IMR-90 (cell line): ENCODE data around the gene ERH. TPM values are rescaled to one million over a fixed set of nuclear protein-coding genes. Genes with fewer than 3 reads are reported as not detected.

Experiments
- ATAC-seq: fragments of 200-7000 bp; cut with Tn5 transposase; 2 replicates; pipeline ENCODE4 v1.9.1; 2020; ENCODE audit warnings: low read depth, mild to moderate bottlenecking, moderate library complexity
- BruUV-seq: library from RNA; stranded (reverse); fragments of 400-500 nt; replicated peaks from 2 replicates; lab custom pipeline; 2021; lab: Mats Ljungman, UMichigan
- CTCF ChIA-PET: fragments of 300-600 bp; formaldehyde crosslinking; extraction: SDS; loops from one replicate; lab custom pipeline; 2021; ENCODE audit warnings: antibody characterized with exemption; lab: Yijun Ruan, JAX
- POLR2A ChIA-PET: fragments of 300-600 bp; sonication (Branson Sonifier 250); formaldehyde crosslinking; loops from one replicate; lab custom pipeline; 2022; ENCODE audit warnings: antibody characterized with exemption; ENCODE audit not compliant: unreplicated experiment; lab: Charles Lee
- DNase-seq: peaks from one replicate; pipeline ENCODE4 v3.0.0; 2013
- H2AFZ ChIP-seq: replicated peaks from 2 replicates; pipeline ENCODE3; 2013; ENCODE audit warnings: low read length, mild to moderate bottlenecking; ENCODE audit not compliant: poor library complexity
- H2AK5ac ChIP-seq: 2 replicates; pipeline ENCODE4 v1.6.1; 2013; ENCODE audit warnings: low read depth, low read length, inconsistent platforms
- H2AK9ac ChIP-seq: replicated peaks from 2 replicates; pipeline ENCODE3; 2013; ENCODE audit warnings: mild to moderate bottlenecking, low read depth, low read length, moderate library complexity; ENCODE audit not compliant: poor library complexity
- H2BK120ac ChIP-seq: 2 replicates; pipeline ENCODE4 v1.6.1; 2013; ENCODE audit warnings: low read depth, low read length, inconsistent platforms
- H2BK15ac ChIP-seq: 3 replicates; pipeline ENCODE4 v1.6.1; 2013; ENCODE audit warnings: low read depth, low read length, inconsistent platforms
- H2BK20ac ChIP-seq: 2 replicates; pipeline ENCODE4 v1.6.1; 2013; ENCODE audit warnings: low read depth, mild to moderate bottlenecking, inconsistent platforms, low read length, moderate library complexity
- H2BK5ac ChIP-seq: 2 replicates; pipeline ENCODE4 v1.6.1; 2013; ENCODE audit warnings: mild to moderate bottlenecking, low read depth, low read length, inconsistent platforms; ENCODE audit not compliant: poor library complexity, severe bottlenecking
- H3K14ac ChIP-seq: replicated peaks from 2 replicates; pipeline ENCODE4 v1.6.1; 2013; ENCODE audit warnings: low read depth, low read length, inconsistent platforms
- H3K18ac ChIP-seq: 2 replicates; pipeline ENCODE4 v1.6.1; 2013; ENCODE audit warnings: low read depth, low read length, control low read depth
- H3K23ac ChIP-seq: 2 replicates; pipeline ENCODE4 v1.6.1; 2013; ENCODE audit warnings: low read depth, low read length, inconsistent platforms
- H3K27ac ChIP-seq: 2 replicates; pipeline ENCODE4 v1.5.1; 2013; ENCODE audit warnings: mild to moderate bottlenecking, control low read depth, low read length; ENCODE audit not compliant: insufficient read depth
- H3K27me3 ChIP-seq: 2 replicates; pipeline ENCODE4 v1.6.1; 2013; ENCODE audit warnings: low read length; ENCODE audit not compliant: control insufficient read depth, insufficient read depth
- H3K36me3 ChIP-seq: 2 replicates; pipeline ENCODE4 v1.6.1; 2013; ENCODE audit warnings: low read length, mixed read lengths; ENCODE audit not compliant: control insufficient read depth, insufficient read depth
- H3K4ac ChIP-seq: 2 replicates; pipeline ENCODE4 v1.6.1; 2013; ENCODE audit warnings: low read depth, low read length, inconsistent platforms
- H3K4me1 ChIP-seq: 2 replicates; pipeline ENCODE4 v1.6.1; 2013; ENCODE audit warnings: low read length, mixed read lengths; ENCODE audit not compliant: control insufficient read depth, insufficient read depth
- H3K4me2 ChIP-seq: 2 replicates; pipeline ENCODE4 v1.6.1; 2013; ENCODE audit warnings: low read depth, mild to moderate bottlenecking, control low read depth, low read length, moderate library complexity
- H3K4me3 ChIP-seq: 2 replicates; pipeline ENCODE4 v1.5.1; 2013; ENCODE audit warnings: low read depth, mild to moderate bottlenecking, control low read depth, low read length, moderate library complexity; ENCODE audit not compliant: insufficient read depth
- H3K56ac ChIP-seq: 2 replicates; pipeline ENCODE4 v1.6.1; 2013; ENCODE audit warnings: low read length, inconsistent platforms; ENCODE audit not compliant: insufficient read depth; ENCODE audit errors: extremely low read depth
- H3K79me1 ChIP-seq, 2 experiments: 2 replicates each; pipeline ENCODE4 v1.6.1; 2013; ENCODE audit warnings: low read length in 2 of 2, inconsistent platforms in 1 of 2, low read depth in 1 of 2
- H3K9ac ChIP-seq: 2 replicates; pipeline ENCODE4 v1.6.1; 2013; ENCODE audit warnings: low read depth, low read length, control low read depth
- H3K9me1 ChIP-seq: 2 replicates; pipeline ENCODE4 v1.6.1; 2013; ENCODE audit warnings: low read length, inconsistent platforms; ENCODE audit not compliant: insufficient read depth
- H3K9me3 ChIP-seq: 2 replicates; pipeline ENCODE4 v1.6.1; 2013; ENCODE audit warnings: low read length; ENCODE audit not compliant: control insufficient read depth, insufficient read depth
- H4K20me1 ChIP-seq: 2 replicates; pipeline ENCODE4 v1.6.1; 2013; ENCODE audit warnings: low read length, inconsistent platforms; ENCODE audit not compliant: insufficient read depth
- H4K5ac ChIP-seq: 2 replicates; pipeline ENCODE4 v1.6.1; 2013; ENCODE audit warnings: mild to moderate bottlenecking, low read depth, low read length, control low read depth
- H4K8ac ChIP-seq, 2 experiments: 2 replicates each; pipeline ENCODE4 v1.6.1; 2013; ENCODE audit warnings: low read depth in 2 of 2, low read length in 2 of 2, control low read depth in 1 of 2, inconsistent platforms in 1 of 2
- H4K91ac ChIP-seq: 2 replicates; pipeline ENCODE4 v1.6.1; 2013; ENCODE audit warnings: low read depth, low read length, inconsistent platforms; ENCODE audit not compliant: insufficient read depth
- BHLHE40 ChIP-seq: fragments of 150-350 bp; IDR thresholded peaks from 2 replicates; pipeline ENCODE4 v1.6.1; 2016; ENCODE audit warnings: mild to moderate bottlenecking, low read depth, low read length
- CHD1 ChIP-seq: IDR thresholded peaks from 2 replicates; pipeline ENCODE4 v1.6.1; 2012; ENCODE audit warnings: low read depth, low read length, improper control_type of control experiment
- FOS ChIP-seq: fragments of 150-350 bp; IDR thresholded peaks from 2 replicates; pipeline ENCODE4 v1.6.1; 2016; ENCODE audit warnings: low read depth, low read length
- MAFK ChIP-seq: IDR thresholded peaks from 2 replicates; pipeline ENCODE4 v1.6.1; 2012; ENCODE audit warnings: low read depth, low read length, improper control_type of control experiment
- MAZ ChIP-seq: IDR thresholded peaks from 2 replicates; pipeline ENCODE4 v1.6.1; 2012; ENCODE audit warnings: low read depth, mild to moderate bottlenecking, low read length, improper control_type of control experiment, moderate library complexity, borderline replicate concordance
- MXI1 ChIP-seq: IDR thresholded peaks from 2 replicates; pipeline ENCODE4 v1.6.1; 2012; ENCODE audit warnings: low read depth, mild to moderate bottlenecking, low read length, moderate library complexity, borderline replicate concordance
- NFE2L2 ChIP-seq: fragments of 150-350 bp; IDR thresholded peaks from 2 replicates; pipeline ENCODE4 v1.6.1; 2016; ENCODE audit warnings: low read depth, mild to moderate bottlenecking, low read length
- POLR2A ChIP-seq: IDR thresholded peaks from 2 replicates; pipeline ENCODE4 v1.6.1; 2012; ENCODE audit warnings: mild to moderate bottlenecking, low read depth, low read length
- RAD21 ChIP-seq: IDR thresholded peaks from 2 replicates; pipeline ENCODE4 v1.6.1; 2012; ENCODE audit warnings: low read length, improper control_type of control experiment
- RCOR1 ChIP-seq: IDR thresholded peaks from 2 replicates; pipeline ENCODE4 v1.6.1; 2012; ENCODE audit warnings: mild to moderate bottlenecking, low read length, improper control_type of control experiment; ENCODE audit not compliant: insufficient replicate concordance
- RFX5 ChIP-seq: IDR thresholded peaks from 2 replicates; pipeline ENCODE4 v1.8.0; 2012; ENCODE audit warnings: low read depth, mild to moderate bottlenecking, low read length, moderate library complexity
- SMC3 ChIP-seq: fragments of 150-350 bp; IDR thresholded peaks from 2 replicates; pipeline ENCODE4 v1.6.1; 2016; ENCODE audit warnings: low read depth, mild to moderate bottlenecking, antibody characterized with exemption, low read length, moderate library complexity
- USF2 ChIP-seq: fragments of 150-350 bp; IDR thresholded peaks from 2 replicates; pipeline ENCODE4 v1.6.1; 2017; ENCODE audit warnings: mild to moderate bottlenecking, antibody characterized with exemption, low read length, low read depth
- WGBS, 2 experiments: methylation state at CpG; one replicate each; pipeline versions ENCODE4 v1.1.5 to v1.1.7; 2013; ENCODE audit warnings: missing lambda C conversion rate in 2 of 2; ENCODE audit not compliant: insufficient read length in 1 of 2; ENCODE audit errors: extremely low coverage in 2 of 2; 5-methylcytosine and 5-hydroxymethylcytosine counted together
- dilution Hi-C: fragments of 300-500 bp; cut with HindIII; formaldehyde crosslinking; loops from one replicate; pipeline ENCODE4 v1.14.3; 2018; ENCODE audit warnings: low sequenced_read_pairs; ENCODE audit not compliant: unreplicated experiment
- in situ Hi-C: fragments of 300-500 bp; cut with MboI; formaldehyde crosslinking; loops from 3 replicates; pipeline ENCODE4 v1.14.3; 2019; ENCODE audit warnings: low sequenced_read_pairs, inconsistent platforms, mixed read lengths
- intact Hi-C: fragments of 100-400 bp; cut with micrococcal nuclease; formaldehyde crosslinking; loops from 2 replicates; pipeline ENCODE4 v1.10.0; 2022
- polyA plus RNA-seq, 3 experiments: library from polyadenylated mRNA; depleted of rRNA; stranded (reverse); fragments of >200 nt; gene quantifications; 2 replicates each; pipeline ENCODE4 v1.2.3, GENCODE V29; 2012; ENCODE audit warnings: low replicate concordance in 1 of 3
- total RNA-seq: library from RNA; depleted of rRNA; stranded (reverse); fragments of >200 nt; gene quantifications from 2 replicates; pipeline ENCODE4 v1.2.3, GENCODE V29; 2012
- TF ChIP-seq, protein P1 (sequence below): conservative IDR thresholded peaks from 2 replicates; pipeline ENCODE4 v1.5.1; 2012; ENCODE audit warnings: mild to moderate bottlenecking, low read depth, low read length, improper control_type of control experiment
- TF ChIP-seq, protein P2 (sequence below): fragments of 150-350 bp; IDR thresholded peaks from 2 replicates; pipeline ENCODE4 v1.6.1; 2016; ENCODE audit warnings: low read depth, mild to moderate bottlenecking, low read length, moderate library complexity, borderline replicate concordance

Gene ERH
- total and polyA plus RNA-seq, 2 of the 4 experiments (the other 2 are of a cell fraction): 64.2 to 150 TPM

DNA sequence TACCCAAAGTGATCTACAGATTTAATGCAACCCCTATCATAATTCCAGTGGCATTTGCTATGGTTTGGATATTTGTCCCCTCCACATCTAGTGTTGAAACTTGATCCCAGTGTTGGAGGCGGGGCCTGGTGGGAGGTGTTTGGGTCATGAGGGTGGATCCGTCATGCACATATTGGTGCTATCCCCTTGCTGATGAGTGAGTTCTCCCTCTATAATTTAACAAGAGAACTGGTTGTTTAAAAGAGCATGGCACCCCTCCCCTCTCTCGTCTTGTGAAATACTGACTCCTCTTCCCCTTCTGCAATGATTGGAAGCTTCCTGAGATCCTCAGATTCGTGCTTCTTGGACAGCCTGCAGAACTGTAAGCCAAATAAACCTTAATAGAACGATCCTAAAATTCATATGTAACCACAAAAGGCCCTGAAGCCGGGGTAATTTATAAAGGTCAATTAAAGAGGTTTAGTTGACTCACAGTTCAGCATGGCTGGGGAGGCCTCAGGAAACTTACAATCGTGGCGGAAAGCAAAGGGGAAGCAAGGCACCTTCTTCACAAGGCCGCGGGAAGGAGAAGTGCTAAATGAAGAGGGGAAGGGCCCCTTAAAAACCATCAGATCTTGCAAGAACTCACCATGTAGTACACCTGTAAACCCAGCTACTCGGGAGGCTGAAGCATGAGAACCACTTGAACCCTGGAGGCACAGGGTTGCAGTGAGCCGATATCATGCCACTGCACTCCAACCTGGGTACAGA, 41.6 kb upstream of the ERH start:
- CTCF ChIA-PET: no interaction called here
- TF ChIP-seq NFE2L2: no peak
- no peak for TF ChIP-seq BHLHE40
- no peak for TF ChIP-seq RFX5
- TF ChIP-seq USF2: no peak
- no peak for TF ChIP-seq CHD1
- TF ChIP-seq, protein P1, sequence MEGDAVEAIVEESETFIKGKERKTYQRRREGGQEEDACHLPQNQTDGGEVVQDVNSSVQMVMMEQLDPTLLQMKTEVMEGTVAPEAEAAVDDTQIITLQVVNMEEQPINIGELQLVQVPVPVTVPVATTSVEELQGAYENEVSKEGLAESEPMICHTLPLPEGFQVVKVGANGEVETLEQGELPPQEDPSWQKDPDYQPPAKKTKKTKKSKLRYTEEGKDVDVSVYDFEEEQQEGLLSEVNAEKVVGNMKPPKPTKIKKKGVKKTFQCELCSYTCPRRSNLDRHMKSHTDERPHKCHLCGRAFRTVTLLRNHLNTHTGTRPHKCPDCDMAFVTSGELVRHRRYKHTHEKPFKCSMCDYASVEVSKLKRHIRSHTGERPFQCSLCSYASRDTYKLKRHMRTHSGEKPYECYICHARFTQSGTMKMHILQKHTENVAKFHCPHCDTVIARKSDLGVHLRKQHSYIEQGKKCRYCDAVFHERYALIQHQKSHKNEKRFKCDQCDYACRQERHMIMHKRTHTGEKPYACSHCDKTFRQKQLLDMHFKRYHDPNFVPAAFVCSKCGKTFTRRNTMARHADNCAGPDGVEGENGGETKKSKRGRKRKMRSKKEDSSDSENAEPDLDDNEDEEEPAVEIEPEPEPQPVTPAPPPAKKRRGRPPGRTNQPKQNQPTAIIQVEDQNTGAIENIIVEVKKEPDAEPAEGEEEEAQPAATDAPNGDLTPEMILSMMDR: no peak
- TF ChIP-seq MAZ: no peak
- TF ChIP-seq MXI1: no peak
- no peak for TF ChIP-seq FOS
- TF ChIP-seq SMC3: no peak
- no peak for TF ChIP-seq POLR2A
- TF ChIP-seq RAD21: no peak
- TF ChIP-seq MAFK: no peak
- no peak for TF ChIP-seq RCOR1
- TF ChIP-seq, protein P2, sequence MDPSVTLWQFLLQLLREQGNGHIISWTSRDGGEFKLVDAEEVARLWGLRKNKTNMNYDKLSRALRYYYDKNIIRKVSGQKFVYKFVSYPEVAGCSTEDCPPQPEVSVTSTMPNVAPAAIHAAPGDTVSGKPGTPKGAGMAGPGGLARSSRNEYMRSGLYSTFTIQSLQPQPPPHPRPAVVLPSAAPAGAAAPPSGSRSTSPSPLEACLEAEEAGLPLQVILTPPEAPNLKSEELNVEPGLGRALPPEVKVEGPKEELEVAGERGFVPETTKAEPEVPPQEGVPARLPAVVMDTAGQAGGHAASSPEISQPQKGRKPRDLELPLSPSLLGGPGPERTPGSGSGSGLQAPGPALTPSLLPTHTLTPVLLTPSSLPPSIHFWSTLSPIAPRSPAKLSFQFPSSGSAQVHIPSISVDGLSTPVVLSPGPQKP: no peak
- Histone ChIP-seq H2BK5ac (no peak overlapping the region), H3K4me2 (no peak overlapping the region), H3K4ac (no peak overlapping the region), H2BK20ac (no peak overlapping the region), H4K91ac (no peak overlapping the region), H3K56ac (no peak overlapping the region), H3K23ac (no peak overlapping the region), H3K14ac (no peak overlapping the region), H2AK5ac (no peak overlapping the region), H3K9me3 (no peaks in the 10 kb centered on the region), H2BK15ac (no peak overlapping the region), H4K5ac (no peak overlapping the region), H3K4me1 (no peaks in the 10 kb centered on the region), H3K9me1 (peaks cover 16% of the 10 kb centered on the region), H3K27ac (no peak overlapping the region), H2AK9ac (no peak overlapping the region), H3K9ac (no peak overlapping the region), H3K36me3 (peaks cover 9% of the 10 kb centered on the region), H3K27me3 (no peaks in the 10 kb centered on the region), H3K79me1 (peaks cover 28 to 55% of the 10 kb centered on the region in 2 experiments), H3K4me3 (no peak overlapping the region), H3K18ac (no peak overlapping the region), H2BK120ac (no peak overlapping the region), H4K8ac (no peak overlapping the region), H2AFZ (no peak overlapping the region), H4K20me1 (peaks cover 12% of the 10 kb centered on the region)
- POLR2A ChIA-PET: no interaction called here
- in situ Hi-C loops (no loop called here), intact Hi-C loops (no loop called here), dilution Hi-C loops (no loop called here)
- BruUV-seq: no TSS peak
- ATAC-seq (no peak), DNase-seq (no peak)
- 100% methylated on average over 2 of the region's 12 CpGs; no CpG with 5 or more reads in 1 of the 2 experiments for WGBS, 2 experiments
